Astrocyte of the spinal cord (primary cell): ENCODE data around the gene IRF7.

ENCODE experiments used
- DNase-seq: peaks from one replicate; pipeline ENCODE4 v3.0.0; 2011; ENCODE audit warnings: low read depth, low spot score
- H3K4me3 ChIP-seq: 2 replicates; pipeline ENCODE4 v1.5.1; 2011; ENCODE audit warnings: low read depth, mild to moderate bottlenecking, low read length, moderate library complexity
- in situ Hi-C: cut with HindIII; loops from 2 replicates; pipeline ENCODE4 v1.10.0; 2017; ENCODE audit warnings: low sequenced_read_pairs
- TF ChIP-seq, protein P1 (sequence below): IDR thresholded peaks from 2 replicates; pipeline ENCODE4 v1.5.1; 2012; ENCODE audit warnings: low read depth, mild to moderate bottlenecking, low read length, inconsistent platforms

Gene IRF7

DNA sequence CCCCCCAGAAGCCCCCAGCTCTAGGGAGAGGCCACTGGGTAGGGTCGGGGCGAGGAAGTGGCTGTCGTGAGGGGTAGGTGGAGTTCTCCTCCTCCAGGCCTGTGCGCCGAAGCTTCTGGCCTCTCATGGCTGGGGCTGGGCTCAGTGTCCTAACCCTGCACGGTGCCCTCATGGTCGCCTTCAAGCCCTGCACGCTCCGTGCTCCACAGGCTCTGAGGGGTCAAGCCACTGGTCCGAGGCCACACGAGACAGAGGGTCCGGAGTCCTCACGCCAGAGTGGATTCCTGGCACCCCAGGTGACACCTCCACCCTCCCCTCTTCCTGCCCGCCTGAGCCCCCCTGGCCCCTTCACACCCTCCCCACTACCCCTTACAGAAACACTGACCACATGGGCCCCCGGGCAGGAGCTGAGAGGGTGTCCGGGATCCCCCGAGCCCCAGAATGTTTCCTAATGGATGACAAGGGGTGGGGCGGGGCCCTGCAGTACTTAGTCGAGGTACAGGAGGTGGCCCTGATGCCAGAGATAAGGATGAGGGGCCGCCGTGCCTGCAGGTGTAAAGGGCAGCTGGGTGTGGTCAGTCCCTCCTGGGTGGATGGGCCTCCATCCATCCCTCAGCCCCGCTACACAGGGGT is 10.0 kb upstream of the IRF7 start:
- in situ Hi-C loops: no loop called here
- no peak for DNase-seq

DNA sequence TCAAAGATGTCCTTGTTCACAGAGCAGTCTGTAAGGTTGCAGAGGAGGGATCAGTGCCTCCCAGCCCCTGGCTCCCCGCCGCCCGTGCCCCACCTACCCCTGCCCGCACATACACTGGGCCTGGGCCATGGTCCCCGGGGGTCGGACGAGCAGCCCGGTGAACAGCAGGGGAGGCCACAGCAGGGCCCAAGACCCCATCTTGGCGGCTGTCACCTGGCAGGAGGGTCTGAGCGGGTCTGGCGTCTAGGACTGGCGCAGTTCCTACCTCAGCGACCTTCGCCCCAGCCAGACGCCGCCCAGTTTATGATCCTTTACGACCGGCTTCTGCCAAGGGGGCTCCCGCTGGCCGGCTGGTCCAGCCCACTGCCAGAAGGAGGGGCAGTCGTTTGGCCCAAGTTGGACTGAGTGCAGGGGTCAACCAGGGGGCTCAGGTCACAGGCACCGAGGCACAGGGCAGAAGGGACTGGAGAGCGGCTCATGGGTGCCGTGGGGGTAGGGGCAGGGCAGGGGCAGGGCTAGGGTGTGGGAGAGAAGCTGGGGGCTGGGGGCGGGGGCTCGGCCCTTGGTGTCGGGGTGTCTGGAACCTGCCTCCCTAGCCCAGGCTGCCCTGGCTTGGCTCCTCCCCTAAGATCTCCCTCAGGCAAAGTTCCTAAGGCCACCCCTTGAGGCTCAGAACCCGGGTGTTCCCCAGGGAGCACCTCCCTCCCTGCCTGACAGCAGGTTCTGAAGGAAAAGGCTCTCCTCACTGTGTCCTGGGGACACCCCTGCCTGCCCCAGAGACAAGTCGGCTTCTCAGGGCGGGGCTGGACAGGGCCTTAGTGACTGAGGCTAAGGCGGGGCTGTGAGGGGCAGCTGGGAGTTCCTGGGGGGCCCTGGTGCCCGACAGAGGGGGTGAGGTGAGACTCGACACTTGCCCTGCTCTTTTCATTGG is 9.2 kb upstream of the IRF7 start, which contains the start of gene CDHR5:
Gene CDHR5, minus strand, starts transcription at position 251 of the 931 bp plus-strand sequence. Its CDS starts 53 bp downstream, at position 198.
- H3K4me3 ChIP-seq: no peak within 1 kb of the TSS
- DNase-seq: no peak
- in situ Hi-C loops: no loop called here
- TF ChIP-seq, protein P1, sequence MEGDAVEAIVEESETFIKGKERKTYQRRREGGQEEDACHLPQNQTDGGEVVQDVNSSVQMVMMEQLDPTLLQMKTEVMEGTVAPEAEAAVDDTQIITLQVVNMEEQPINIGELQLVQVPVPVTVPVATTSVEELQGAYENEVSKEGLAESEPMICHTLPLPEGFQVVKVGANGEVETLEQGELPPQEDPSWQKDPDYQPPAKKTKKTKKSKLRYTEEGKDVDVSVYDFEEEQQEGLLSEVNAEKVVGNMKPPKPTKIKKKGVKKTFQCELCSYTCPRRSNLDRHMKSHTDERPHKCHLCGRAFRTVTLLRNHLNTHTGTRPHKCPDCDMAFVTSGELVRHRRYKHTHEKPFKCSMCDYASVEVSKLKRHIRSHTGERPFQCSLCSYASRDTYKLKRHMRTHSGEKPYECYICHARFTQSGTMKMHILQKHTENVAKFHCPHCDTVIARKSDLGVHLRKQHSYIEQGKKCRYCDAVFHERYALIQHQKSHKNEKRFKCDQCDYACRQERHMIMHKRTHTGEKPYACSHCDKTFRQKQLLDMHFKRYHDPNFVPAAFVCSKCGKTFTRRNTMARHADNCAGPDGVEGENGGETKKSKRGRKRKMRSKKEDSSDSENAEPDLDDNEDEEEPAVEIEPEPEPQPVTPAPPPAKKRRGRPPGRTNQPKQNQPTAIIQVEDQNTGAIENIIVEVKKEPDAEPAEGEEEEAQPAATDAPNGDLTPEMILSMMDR: no peak

More for the DNA sequence above, 10.0 kb upstream of the IRF7 start:
- H3K4me3 ChIP-seq: no peak overlapping the region
- TF ChIP-seq, protein P1: no peak

DNA sequence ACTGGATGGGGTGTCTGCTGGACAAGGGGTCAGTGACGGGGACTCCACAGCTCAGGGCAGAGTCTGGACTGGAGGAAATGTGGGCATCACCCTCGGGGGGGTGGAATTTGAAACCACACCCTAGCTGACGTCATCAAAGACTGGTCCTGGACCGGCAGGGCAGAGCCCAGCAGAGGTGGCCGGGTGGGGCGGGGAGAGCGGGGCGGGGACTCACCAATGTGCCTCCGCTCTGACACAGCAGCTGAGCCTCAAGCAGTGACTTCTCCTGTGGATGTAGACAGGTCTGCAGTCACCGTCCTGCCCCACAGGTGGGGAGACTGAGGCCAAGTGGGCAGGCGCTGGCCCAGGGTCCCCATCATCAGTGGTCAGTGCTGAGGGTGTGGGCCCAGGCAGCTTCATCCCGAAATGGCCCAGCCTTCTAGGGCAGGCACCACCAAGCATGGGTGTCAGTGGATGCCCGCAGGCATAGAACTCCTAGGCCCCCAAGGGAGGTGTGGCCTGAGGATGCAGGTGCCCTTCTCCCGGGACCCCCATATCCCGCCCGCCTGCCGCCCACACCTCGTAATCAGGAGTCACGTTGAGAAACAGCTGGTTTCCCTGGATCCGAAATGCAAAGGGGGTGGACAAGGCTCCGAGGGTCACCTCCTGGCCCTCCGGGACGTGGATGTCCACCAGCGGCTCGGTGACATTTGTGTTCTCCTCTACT is 8.4 kb upstream of the IRF7 start:
- DNase-seq: no peak
- in situ Hi-C loops: no loop called here
- TF ChIP-seq, protein P1: no peak
- H3K4me3 ChIP-seq: no peak overlapping the region

DNA sequence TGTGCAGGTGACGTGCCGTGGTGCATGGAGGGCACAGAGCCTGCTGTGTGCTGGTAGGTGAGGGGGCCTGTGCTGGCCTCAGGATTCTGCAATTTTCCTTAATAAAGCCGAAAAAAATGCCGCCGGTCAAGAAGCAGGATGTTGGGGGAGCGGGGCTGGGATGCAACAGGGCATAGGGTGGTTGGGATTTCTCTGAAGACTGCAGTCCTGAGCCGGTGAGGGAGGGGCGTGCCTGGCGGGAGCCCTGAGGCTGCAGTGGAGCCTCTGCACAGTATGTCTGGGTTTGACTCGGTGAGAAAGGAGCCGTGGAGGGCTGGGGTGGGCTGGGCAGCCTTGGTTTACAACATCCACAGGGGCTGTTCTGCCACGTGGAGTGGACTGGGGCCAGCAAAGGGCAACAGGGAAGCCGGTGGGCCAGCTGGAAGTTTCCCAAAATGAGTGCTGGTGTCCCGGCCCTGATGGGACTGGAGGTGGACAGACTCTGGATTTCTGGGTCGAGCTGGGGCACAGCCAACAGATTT is 7.7 kb upstream of the IRF7 start:
- no peak overlapping the region for H3K4me3 ChIP-seq
- in situ Hi-C loops: no loop called here
- TF ChIP-seq, protein P1: no peak
- no peak for DNase-seq

DNA sequence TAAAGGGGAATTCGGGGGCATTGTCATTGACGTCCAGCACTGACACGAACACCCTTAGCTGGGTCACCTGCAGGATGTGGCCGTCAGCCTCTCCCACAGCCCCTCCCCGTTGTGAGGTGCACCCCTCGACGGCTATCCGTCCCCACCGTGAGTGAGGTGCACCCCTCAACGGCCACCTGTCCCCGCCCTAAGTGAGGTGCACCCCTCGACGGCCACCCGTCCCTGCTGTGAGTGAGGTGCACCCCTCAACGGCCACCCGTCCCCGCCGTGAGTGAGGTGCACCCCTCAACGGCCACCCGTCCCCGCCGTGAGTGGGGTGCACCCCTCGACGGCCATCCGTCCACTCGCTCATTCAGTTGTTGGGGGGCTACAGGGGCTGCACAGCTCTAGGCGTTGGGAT is 6.1 kb upstream of the IRF7 start:
- H3K4me3 ChIP-seq: no peak overlapping the region
- no peak for DNase-seq
- in situ Hi-C loops: no loop called here
- TF ChIP-seq, protein P1: no peak
